GM23338 (cell line): Measurements from ENCODE around the gene CNTROB.

Experiments used
- CREB1 ChIP-seq: fragments of 250-450 bp; sonication (Bioruptor Pico); IDR thresholded peaks from 2 replicates; pipeline ENCODE4 v1.5.0; 2020; ENCODE audit warnings: low read depth, mild to moderate bottlenecking, moderate library complexity
- CTCF ChIP-seq, 2 experiments: fragments of 200-600 bp in 1 of 2; sonication (generic) in 1 of 2; conservative IDR thresholded peaks; 2 replicates each; pipeline versions ENCODE4 v1.5.1 to v1.6.1; 2016 to 2017; ENCODE audit warnings: antibody characterized with exemption in 2 of 2, low read depth in 2 of 2, mild to moderate bottlenecking in 2 of 2, moderate library complexity in 1 of 2
- EZH2 ChIP-seq: fragments of 200-600 bp; sonication (generic); IDR thresholded peaks from one replicate; pipeline ENCODE4 v1.8.0; 2017; ENCODE audit warnings: antibody characterized with exemption, mild to moderate bottlenecking, low read depth; ENCODE audit not compliant: unreplicated experiment
- EZH2phosphoT487 ChIP-seq: fragments of 200-600 bp; sonication (generic); IDR thresholded peaks from one replicate; pipeline ENCODE4 v1.8.1; 2018; ENCODE audit warnings: antibody characterized with exemption; ENCODE audit not compliant: unreplicated experiment
- JUNB ChIP-seq: IDR thresholded peaks from one replicate; pipeline ENCODE4 v1.6.1; 2016; ENCODE audit warnings: antibody characterized with exemption; ENCODE audit not compliant: unreplicated experiment
- POLR2AphosphoS5 ChIP-seq: IDR thresholded peaks from 2 replicates; pipeline ENCODE4 v1.6.1; 2016; ENCODE audit warnings: antibody characterized with exemption, low read depth
- ZNF331 ChIP-seq: fragments of 250-450 bp; sonication (Bioruptor Pico); IDR thresholded peaks from 2 replicates; pipeline ENCODE4 v1.5.0; 2020; ENCODE audit warnings: low read depth, mild to moderate bottlenecking, moderate library complexity

- TF ChIP-seq CTCF (conservative IDR thresholded peaks at IDR 0.05; ENCODE audit: low read depth in 2 of 2): no peak
- TF ChIP-seq ZNF331 (CRISPR knock-in tag): no peak
- TF ChIP-seq EZH2: no peak
- no peak for TF ChIP-seq POLR2AphosphoS5
- no peak for TF ChIP-seq CREB1 (CRISPR knock-in tag)
- TF ChIP-seq JUNB: no peak
- no peak for TF ChIP-seq EZH2phosphoT487
Observed at GRCh38 chr17:7935859-7936258, 3.9 kb downstream of the CNTROB start.
